ENCODE data around the gene ALDH3B1. TPM values are rescaled to one million over a fixed set of nuclear protein-coding genes. Genes with fewer than 3 reads are reported as not detected.

The ALDH3B1 gene
- total and polyA plus RNA-seq, 2 of the 4 experiments (the other 2 are of a cell fraction): 11.8 to 22.8 TPM

GRCh38 chr11:67999704-68000103, 10.4 kb upstream of the ALDH3B1 start:
- Histone ChIP-seq H3K23ac (ENCODE audit: low read depth, low read length) (no peak overlapping the region), H2BK20ac (ENCODE audit: low read depth, low read length) (no peak overlapping the region), H2AK5ac (ENCODE audit: low read depth, low read length) (no peak overlapping the region), H3K9me1 (ENCODE audit: insufficient read depth, low read length) (peaks cover 5% of the 10 kb centered on the region; the same call in 1 of the 2 replicates), H2BK5ac (ENCODE audit: low read depth, low read length, poor library complexity, severe bottlenecking) (no peak overlapping the region), H3K27ac (ENCODE audit: insufficient read depth, low read length) (no peak overlapping the region), H3K27me3 (ENCODE audit: control insufficient read depth, insufficient read depth, low read length) (no peaks in the 10 kb centered on the region), H2AK9ac (replicated peaks; ENCODE audit: low read depth, low read length, poor library complexity) (peak overlapping the region; percentile 28), H3K14ac (replicated peaks; ENCODE audit: low read depth, low read length) (no peak overlapping the region), H3K4me2 (ENCODE audit: low read depth, low read length) (no peak overlapping the region), H3K79me1 (ENCODE audit: low read depth in 1 of 2, low read length in 2 of 2) (peaks cover 0 to 6% of the 10 kb centered on the region in 2 experiments; a peak in 2 of 4 replicates), H4K5ac (ENCODE audit: low read depth, low read length) (no peak overlapping the region), H3K9ac (ENCODE audit: low read depth, low read length) (no peak overlapping the region), H4K91ac (ENCODE audit: insufficient read depth, low read depth, low read length) (no peak overlapping the region), H3K9me3 (ENCODE audit: control insufficient read depth, insufficient read depth, low read length) (no peaks in the 10 kb centered on the region), H3K18ac (ENCODE audit: low read depth, low read length) (no peak overlapping the region), H2AFZ (replicated peaks; ENCODE audit: low read length, poor library complexity) (no peak overlapping the region), H3K4ac (ENCODE audit: low read depth, low read length) (no peak overlapping the region), H3K36me3 (ENCODE audit: control insufficient read depth, insufficient read depth, low read length) (no peaks in the 10 kb centered on the region), H3K4me3 (ENCODE audit: insufficient read depth, low read depth, low read length) (no peak overlapping the region), H4K20me1 (ENCODE audit: insufficient read depth, low read length) (no peaks in the 10 kb centered on the region), H4K8ac (ENCODE audit: low read depth in 2 of 2, low read length in 2 of 2) (no peak overlapping the region), H3K56ac (ENCODE audit: extremely low read depth, insufficient read depth, low read length) (no peak overlapping the region; the same call in 1 of the 2 replicates), H3K4me1 (ENCODE audit: control insufficient read depth, insufficient read depth, low read length) (peaks cover 5% of the 10 kb centered on the region), H2BK15ac (ENCODE audit: low read depth, low read length) (no peak overlapping the region), H2BK120ac (ENCODE audit: low read depth, low read length) (no peak overlapping the region)
- in situ Hi-C loops (cut with MboI; ENCODE audit: low sequenced_read_pairs): no loop called here
- ChIA-PET CTCF (no interaction called here), POLR2A (ENCODE audit: unreplicated experiment) (no interaction called here)
- intact Hi-C loops (cut with micrococcal nuclease): no loop called here
- dilution Hi-C loops (cut with HindIII; ENCODE audit: low sequenced_read_pairs, unreplicated experiment): no loop called here
- TF ChIP-seq ELK1 (IDR thresholded peaks at IDR 0.05; ENCODE audit: borderline replicate concordance, low read depth, low read length): no peak
- TF ChIP-seq RCOR1 (IDR thresholded peaks at IDR 0.05; ENCODE audit: insufficient replicate concordance, low read length): no peak
- no peak for TF ChIP-seq USF2 (IDR thresholded peaks at IDR 0.05; ENCODE audit: low read depth, low read length)
- TF ChIP-seq MAFK (IDR thresholded peaks at IDR 0.05; ENCODE audit: low read depth, low read length): no peak
- no peak for TF ChIP-seq CEBPB (IDR thresholded peaks at IDR 0.05; ENCODE audit: low read depth, low read length)
- no peak for TF ChIP-seq MXI1 (IDR thresholded peaks at IDR 0.05; ENCODE audit: borderline replicate concordance, low read depth, low read length)
- no peak for TF ChIP-seq FOS (IDR thresholded peaks at IDR 0.05; ENCODE audit: low read depth, low read length)
- TF ChIP-seq MAZ (IDR thresholded peaks at IDR 0.05; ENCODE audit: borderline replicate concordance, low read depth, low read length): no peak
- TF ChIP-seq POLR2A (IDR thresholded peaks at IDR 0.05; ENCODE audit: low read depth, low read length): no peak
- TF ChIP-seq BHLHE40 (IDR thresholded peaks at IDR 0.05; ENCODE audit: low read depth, low read length): no peak
- no peak for DNase-seq
- no peak for ATAC-seq (ENCODE audit: low read depth)
- WGBS, 2 experiments (ENCODE audit: extremely low coverage in 2 of 2, insufficient read length in 1 of 2): no CpG with 5 or more reads among the region's 5 CpGs
- BruUV-seq (replicated peaks): no TSS peak

All from IMR-90 (cell line).